ENCODE results near the gene MYOC. TPM values are rescaled to one million over a fixed set of nuclear protein-coding genes. Genes with fewer than 3 reads are reported as not detected.

The MYOC gene
- total RNA-seq, 2 experiments from 2014 or later: not detected

Other genes starting within 250 kb of the MYOC start
- 100 to 1,000 TPM; 225 to 244 TPM for gene PRRC2C, start 167.2 kb downstream of the MYOC start, total RNA-seq
- not detected for gene MYOCOS, start 30.4 kb downstream of the MYOC start, total RNA-seq
- 10 to 100 TPM; 12.5 to 16.9 TPM for gene VAMP4, start 89.4 kb upstream of the MYOC start, total RNA-seq
- gene METTL13, start 129.0 kb upstream of the MYOC start, total RNA-seq: 10 to 100 TPM; 47.0 to 56.4 TPM
- gene DNM3, start 188.8 kb upstream of the MYOC start, total RNA-seq: 1 to 10 TPM; 1.7 to 2.2 TPM

Data from activated CD8-positive, alpha-beta memory T cell treated with anti-CD3 and anti-CD28 coated beads, Interleukin-2, amount 10 ng/mL, durations not matched to agents 7 days and 5 days (primary cell).